H1 (cell line): ENCODE results near the gene CIB2. TPM values are rescaled to one million over a fixed set of nuclear protein-coding genes. Genes with fewer than 3 reads are reported as not detected.

ENCODE experiments used
- CTCF ChIA-PET: fragments of 300-600 bp; sonication (Branson Sonifier 250); formaldehyde crosslinking; loops from one replicate; lab custom pipeline; 2021; ENCODE audit not compliant: partially characterized antibody; lab: Charles Lee
- POLR2A ChIA-PET: fragments of 300-600 bp; sonication (Branson Sonifier 250); formaldehyde crosslinking; loops from one replicate; lab custom pipeline; 2021; ENCODE audit warnings: inconsistent platforms; ENCODE audit not compliant: partially characterized antibody; lab: Charles Lee
- DNase-seq, 2 experiments: peaks; one replicate each; pipeline versions ENCODE4 v3.0.0 to v3.0.0-alpha.2; 2010 to 2022; ENCODE audit warnings: low spot score in 2 of 2, low read depth in 1 of 2, mixed read lengths in 1 of 2
- FAIRE-seq: peaks from 2 replicates; lab custom pipeline; 2011; peaks lifted over from hg19 to GRCh38; lab: Jason Lieb, UNC
- H2AFZ ChIP-seq: 2 replicates; pipeline ENCODE4 v1.8.1; 2012; ENCODE audit warnings: low read length, inconsistent platforms
- H2AK5ac ChIP-seq: 2 replicates; pipeline ENCODE4 v1.6.1; 2013; ENCODE audit warnings: low read depth, low read length
- H2BK120ac ChIP-seq: replicated peaks from 2 replicates; pipeline ENCODE3; 2013; ENCODE audit warnings: low read depth, low read length, inconsistent platforms
- H2BK12ac ChIP-seq: 2 replicates; pipeline ENCODE4 v1.6.1; 2013; ENCODE audit warnings: low read depth, low read length
- H2BK15ac ChIP-seq: 2 replicates; pipeline ENCODE4 v1.6.1; 2013; ENCODE audit warnings: low read length
- H2BK20ac ChIP-seq: 2 replicates; pipeline ENCODE4 v1.6.1; 2013; ENCODE audit warnings: low read length
- H2BK5ac ChIP-seq: 2 replicates; pipeline ENCODE4 v1.6.1; 2013; ENCODE audit warnings: low read depth, low read length
- H3K14ac ChIP-seq: 2 replicates; pipeline ENCODE4 v1.6.1; 2013; ENCODE audit warnings: inconsistent platforms; ENCODE audit not compliant: insufficient read length
- H3K18ac ChIP-seq: 2 replicates; pipeline ENCODE4 v1.6.1; 2013; ENCODE audit warnings: low read length; ENCODE audit errors: extremely low read depth
- H3K23ac ChIP-seq: 2 replicates; pipeline ENCODE4 v1.6.1; 2013; ENCODE audit warnings: inconsistent platforms; ENCODE audit not compliant: insufficient read length
- H3K23me2 ChIP-seq: 2 replicates; pipeline ENCODE4 v1.6.1; 2013; ENCODE audit warnings: low read depth, low read length
- H3K27ac ChIP-seq: 2 replicates; pipeline ENCODE4 v1.6.1; 2011; ENCODE audit warnings: low read depth, low read length, inconsistent platforms
- H3K27me3 ChIP-seq, 4 experiments: replicated peaks in 1 of 4; 1 replicate in 1 of 4; 2 replicates in 3 of 4; pipeline versions ENCODE4 v1.6.1 to v1.8.1; 2011 to 2013; ENCODE audit warnings: low read length in 3 of 4, mild to moderate bottlenecking in 3 of 4, inconsistent platforms in 2 of 4, mixed read lengths in 2 of 4, moderate library complexity in 1 of 4; ENCODE audit not compliant: control insufficient read depth in 3 of 4, insufficient read depth in 3 of 4; ENCODE audit errors: extremely low read depth in 1 of 4
- H3K36me3 ChIP-seq, 4 experiments: 2 replicates each; pipeline versions ENCODE4 v1.6.1 to v1.8.1; 2011 to 2013; ENCODE audit warnings: mild to moderate bottlenecking in 4 of 4, low read length in 3 of 4, moderate library complexity in 2 of 4, control low read depth in 1 of 4, inconsistent platforms in 1 of 4; ENCODE audit not compliant: insufficient read depth in 4 of 4, control insufficient read depth in 2 of 4
- H3K4ac ChIP-seq: replicated peaks from 2 replicates; pipeline ENCODE3; 2013; ENCODE audit warnings: low read length, low read depth, mixed read lengths, inconsistent platforms; ENCODE audit not compliant: insufficient read length
- H3K4me1 ChIP-seq, 4 experiments: replicated peaks in 1 of 4; 1 replicate in 1 of 4; 2 replicates in 3 of 4; pipeline versions ENCODE4 v1.6.1 to v1.8.1; 2011 to 2013; ENCODE audit warnings: low read length in 3 of 4, inconsistent platforms in 2 of 4, mixed read lengths in 1 of 4; ENCODE audit not compliant: insufficient read depth in 4 of 4, control insufficient read depth in 3 of 4
- H3K4me2 ChIP-seq, 2 experiments: 2 replicates each; pipeline versions ENCODE4 v1.6.1 to v1.8.1; 2011 to 2013; ENCODE audit warnings: low read depth in 2 of 2, low read length in 2 of 2, control low read depth in 1 of 2, inconsistent platforms in 1 of 2, mild to moderate bottlenecking in 1 of 2; ENCODE audit not compliant: insufficient read depth in 1 of 2
- H3K4me3 ChIP-seq, 4 experiments: fragments of 200-600, 300-600 bp in 1 of 4; sonication (generic), shearing (Covaris generic), sonication (Bioruptor Twin) in 1 of 4; 2 replicates each; pipeline versions ENCODE4 v1.5.1 to v1.8.1; 2011 to 2016; ENCODE audit warnings: low read length in 4 of 4, low read depth in 3 of 4, control low read depth in 2 of 4, inconsistent platforms in 2 of 4, mild to moderate bottlenecking in 2 of 4, mixed read lengths in 1 of 4, moderate library complexity in 1 of 4; ENCODE audit not compliant: insufficient read depth in 2 of 4; ENCODE audit errors: extremely low read depth in 1 of 4
- H3K56ac ChIP-seq: replicated peaks from 2 replicates; pipeline ENCODE3; 2013; ENCODE audit warnings: low read depth, mild to moderate bottlenecking, mixed read lengths, low read length, inconsistent platforms; ENCODE audit not compliant: insufficient read length
- H3K79me1 ChIP-seq: 2 replicates; pipeline ENCODE4 v1.6.1; 2013; ENCODE audit warnings: low read depth, low read length, control low read depth
- H3K79me2 ChIP-seq, 2 experiments: 2 replicates each; pipeline versions ENCODE4 v1.6.1 to v1.8.1; 2012 to 2013; ENCODE audit warnings: low read length in 2 of 2, mild to moderate bottlenecking in 2 of 2, inconsistent platforms in 1 of 2; ENCODE audit not compliant: insufficient read depth in 2 of 2, control insufficient read depth in 1 of 2
- H3K9ac ChIP-seq, 4 experiments: replicated peaks in 1 of 4; 1 replicate in 1 of 4; 2 replicates in 3 of 4; pipeline versions ENCODE4 v1.6.1 to v1.8.1; 2011 to 2013; ENCODE audit warnings: low read depth in 3 of 4, low read length in 3 of 4, control low read depth in 2 of 4, mild to moderate bottlenecking in 2 of 4, moderate library complexity in 2 of 4, inconsistent platforms in 1 of 4; ENCODE audit errors: extremely low read depth in 1 of 4
- H3K9me3 ChIP-seq, 2 experiments: 2 replicates each; pipeline versions ENCODE4 v1.6.1 to v1.8.1; 2012 to 2013; ENCODE audit warnings: mild to moderate bottlenecking in 2 of 2, moderate library complexity in 2 of 2, control low read depth in 1 of 2, inconsistent platforms in 1 of 2, low read depth in 1 of 2, low read length in 1 of 2, mixed read lengths in 1 of 2; ENCODE audit not compliant: insufficient read depth in 2 of 2
- H4K20me1 ChIP-seq, 2 experiments: replicated peaks in 1 of 2; 2 replicates each; pipeline versions ENCODE3 to v1.8.1; 2011 to 2013; ENCODE audit warnings: inconsistent platforms in 2 of 2, low read length in 2 of 2, mild to moderate bottlenecking in 1 of 2; ENCODE audit not compliant: insufficient read depth in 2 of 2, control insufficient read depth in 1 of 2
- H4K5ac ChIP-seq: 2 replicates; pipeline ENCODE4 v1.6.1; 2013; ENCODE audit warnings: low read length, low read depth, mixed read lengths, inconsistent platforms; ENCODE audit not compliant: insufficient read length
- H4K8ac ChIP-seq: 2 replicates; pipeline ENCODE4 v1.8.0; 2013; ENCODE audit warnings: mild to moderate bottlenecking, moderate library complexity, low read length, inconsistent platforms; ENCODE audit not compliant: insufficient read depth; ENCODE audit errors: extremely low read depth
- H4K91ac ChIP-seq: replicated peaks from 2 replicates; pipeline ENCODE3; 2013; ENCODE audit warnings: low read length, mixed read lengths, inconsistent platforms; ENCODE audit not compliant: insufficient read length
- ASH2L ChIP-seq: fragments of 200-600, 300-600 bp; sonication (generic); IDR thresholded peaks from one replicate; pipeline ENCODE4 v1.7.1; 2017; ENCODE audit warnings: low read length
- CHD2 ChIP-seq: IDR thresholded peaks from 2 replicates; pipeline ENCODE4 v1.6.1; 2012; ENCODE audit warnings: low read length, improper control_type of control experiment
- CTCF ChIP-seq, 3 experiments: IDR thresholded peaks; 1 replicate in 2 of 3; 2 replicates in 1 of 3; pipeline versions ENCODE4 v1.5.1 to v1.6.1; 2011; ENCODE audit warnings: low read length in 3 of 3, mild to moderate bottlenecking in 3 of 3, inconsistent platforms in 2 of 3, low read depth in 1 of 3, moderate library complexity in 1 of 3; ENCODE audit not compliant: insufficient read depth in 1 of 3; ENCODE audit errors: control extremely low read depth in 1 of 3
- FOSL1 ChIP-seq: IDR thresholded peaks from 2 replicates; pipeline ENCODE4 v1.6.1; 2011; ENCODE audit warnings: mild to moderate bottlenecking, low read depth, low read length, moderate library complexity; ENCODE audit not compliant: insufficient read depth
- JUND ChIP-seq: IDR thresholded peaks from 2 replicates; pipeline ENCODE4 v1.6.1; 2011; ENCODE audit warnings: mild to moderate bottlenecking, improper control_type of control experiment, low read length
- NRF1 ChIP-seq: IDR thresholded peaks from 2 replicates; pipeline ENCODE4 v1.6.1; 2011; ENCODE audit warnings: mild to moderate bottlenecking, low read depth, low read length, improper control_type of control experiment
- POLR2A ChIP-seq, 2 experiments: IDR thresholded peaks; 1 replicate in 1 of 2; 2 replicates in 1 of 2; pipeline ENCODE4 v1.6.1; 2011; ENCODE audit warnings: low read depth in 2 of 2, low read length in 2 of 2, mild to moderate bottlenecking in 2 of 2; ENCODE audit errors: control extremely low read depth in 1 of 2
- SAP30 ChIP-seq: fragments of 300-600 bp; sonication (generic); IDR thresholded peaks from 2 replicates; pipeline ENCODE4 v1.7.1; 2012; ENCODE audit warnings: low read length, moderate library complexity, mild to moderate bottlenecking, inconsistent platforms; ENCODE audit not compliant: insufficient read depth, insufficient replicate concordance
- SP2 ChIP-seq: IDR thresholded peaks from 2 replicates; pipeline ENCODE4 v1.6.1; 2012; ENCODE audit warnings: mild to moderate bottlenecking, low read length, inconsistent platforms
- TAF7 ChIP-seq: optimal IDR thresholded peaks from 2 replicates; pipeline ENCODE3; 2011; ENCODE audit warnings: low read depth, mild to moderate bottlenecking, inconsistent platforms, low read length, moderate library complexity, borderline replicate concordance
- WGBS, 2 experiments: shearing (Covaris generic) in 1 of 2; methylation state at CpG; one replicate each; pipeline versions ENCODE4 v1.1.6 to v1.1.7; 2013 to 2015; ENCODE audit warnings: low lambda C conversion rate in 2 of 2, mixed read lengths in 2 of 2, inconsistent platforms in 1 of 2, low coverage in 1 of 2, missing lambda C conversion rate in 1 of 2; ENCODE audit not compliant: insufficient replicate concordance in 2 of 2, insufficient coverage in 1 of 2, insufficient read length in 1 of 2; ENCODE audit errors: extremely low coverage in 1 of 2, missing lambda C conversion rate in 1 of 2; 5-methylcytosine and 5-hydroxymethylcytosine counted together
- polyA plus RNA-seq, 7 experiments: library from polyadenylated mRNA; depleted of rRNA in 3 of 7; stranded (reverse) in 5 of 7; unstranded in 2 of 7; fragments of >200 nt in 5 of 7; fragments of 200-250 nt in 2 of 7; gene quantifications; 1 replicate in 5 of 7; 2 replicates in 1 of 7; 4 replicates in 1 of 7; pipeline versions ENCODE4 v1.2.1 to v1.2.3, GENCODE V29; 2011 to 2013; ENCODE audit warnings: missing spikeins in 2 of 7, mixed read lengths in 2 of 7
- total RNA-seq: library from RNA; stranded (reverse); fragmentation: NEBNext Ultra II Directional; extraction: Animal tissue kit (Norgen Biotek cat#: 25700); gene quantifications from 2 replicates; pipeline ENCODE4 v1.2.1, GENCODE V29; 2021
- TF ChIP-seq, protein P1 (sequence below): IDR thresholded peaks from 2 replicates; pipeline ENCODE4 v1.6.1; 2012; ENCODE audit warnings: inconsistent platforms

The CIB2 gene
- total and polyA plus RNA-seq, 2 of the 8 experiments (the other 6 are each of a cell fraction or from before 2014, with no cell fraction given) = 41.5 to 45.8 TPM

GRCh38 chr15:78147566-78147965, 16.3 kb upstream of the CIB2 start:
- H2BK12ac ChIP-seq = no peak overlapping the region
- no peak overlapping the region for H2BK20ac ChIP-seq
- no peak overlapping the region for H3K23ac ChIP-seq
- H2AK5ac ChIP-seq = no peak overlapping the region
- H2BK5ac ChIP-seq = no peak overlapping the region
- peaks cover 0 to 4% (median 0%) of the 10 kb centered on the region in 4 experiments; a peak in 2 of 7 replicates for H3K4me1 ChIP-seq
- DNase-seq = no peak
- H3K56ac ChIP-seq = no peak overlapping the region
- H3K27ac ChIP-seq = no peak overlapping the region
- H4K5ac ChIP-seq = no peak overlapping the region
- 89% methylated on average over 6 of the region's 6 CpGs; no CpG with 5 or more reads in 1 of the 2 experiments for WGBS, 2 experiments
- H4K91ac ChIP-seq = no peak overlapping the region
- no peaks in the 10 kb centered on the region; a peak in 1 of 7 replicates for H3K27me3 ChIP-seq
- H4K8ac ChIP-seq = no peak overlapping the region
- no peak overlapping the region for H2BK15ac ChIP-seq
- no peak overlapping the region; a peak in 1 of 4 replicates for H3K4me2 ChIP-seq
- H3K4me3 ChIP-seq = no peak overlapping the region
- H3K79me1 ChIP-seq = no peaks in the 10 kb centered on the region
- no peak overlapping the region for H3K14ac ChIP-seq
- H2BK120ac ChIP-seq = no peak overlapping the region
- no peak overlapping the region for H2AFZ ChIP-seq
- H3K79me2 ChIP-seq = no peaks in the 10 kb centered on the region
- H3K18ac ChIP-seq = no peak overlapping the region
- no peaks in the 10 kb centered on the region for H3K9me3 ChIP-seq
- peaks cover 10% of the 10 kb centered on the region for H3K23me2 ChIP-seq
- FAIRE-seq = no peak
- H3K36me3 ChIP-seq = no peaks in the 10 kb centered on the region
- ChIA-PET POLR2A (interaction anchor here (0.7 kb wide), 1 partner anchor 8 kb away, joined by 3 read pairs; no protein-coding TSS in a partner anchor), CTCF (interaction anchor here (0.6 to 2.4 kb wide), 13 partner anchors 8 to 183 kb away, joined by 3 to 13 read pairs (median 4); partner anchors contain the start of gene CIB2)
- no peak overlapping the region for H3K9ac ChIP-seq
- H4K20me1 ChIP-seq = peaks cover 0 to 5% of the 10 kb centered on the region in 2 experiments
- no peak overlapping the region for H3K4ac ChIP-seq
- TF ChIP-seq TAF7 (no peak), CHD2 (no peak), FOSL1 (no peak), SP2 (no peak), POLR2A (IDR thresholded peaks at IDR 0.05; ENCODE audit: control extremely low read depth in 1 of 2, low read depth in 2 of 2, low read length in 2 of 2) (no peak), CTCF (IDR thresholded peaks at IDR 0.05; ENCODE audit: control extremely low read depth in 1 of 3, insufficient read depth in 1 of 3, low read depth in 1 of 3, low read length in 3 of 3) (no peak), SAP30 (no peak), NRF1 (no peak), JUND (no peak), ASH2L (no peak)
- TF ChIP-seq, protein P1, sequence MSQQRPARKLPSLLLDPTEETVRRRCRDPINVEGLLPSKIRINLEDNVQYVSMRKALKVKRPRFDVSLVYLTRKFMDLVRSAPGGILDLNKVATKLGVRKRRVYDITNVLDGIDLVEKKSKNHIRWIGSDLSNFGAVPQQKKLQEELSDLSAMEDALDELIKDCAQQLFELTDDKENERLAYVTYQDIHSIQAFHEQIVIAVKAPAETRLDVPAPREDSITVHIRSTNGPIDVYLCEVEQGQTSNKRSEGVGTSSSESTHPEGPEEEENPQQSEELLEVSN = no peak
